Measurements from ENCODE around the gene PAPSS1.
"Not testable (repeated sequence)": the region's sequence is repeated elsewhere in the genome, so short reads cannot be mapped to it uniquely, and the experiment has no call there.

The PAPSS1 gene

DNA sequence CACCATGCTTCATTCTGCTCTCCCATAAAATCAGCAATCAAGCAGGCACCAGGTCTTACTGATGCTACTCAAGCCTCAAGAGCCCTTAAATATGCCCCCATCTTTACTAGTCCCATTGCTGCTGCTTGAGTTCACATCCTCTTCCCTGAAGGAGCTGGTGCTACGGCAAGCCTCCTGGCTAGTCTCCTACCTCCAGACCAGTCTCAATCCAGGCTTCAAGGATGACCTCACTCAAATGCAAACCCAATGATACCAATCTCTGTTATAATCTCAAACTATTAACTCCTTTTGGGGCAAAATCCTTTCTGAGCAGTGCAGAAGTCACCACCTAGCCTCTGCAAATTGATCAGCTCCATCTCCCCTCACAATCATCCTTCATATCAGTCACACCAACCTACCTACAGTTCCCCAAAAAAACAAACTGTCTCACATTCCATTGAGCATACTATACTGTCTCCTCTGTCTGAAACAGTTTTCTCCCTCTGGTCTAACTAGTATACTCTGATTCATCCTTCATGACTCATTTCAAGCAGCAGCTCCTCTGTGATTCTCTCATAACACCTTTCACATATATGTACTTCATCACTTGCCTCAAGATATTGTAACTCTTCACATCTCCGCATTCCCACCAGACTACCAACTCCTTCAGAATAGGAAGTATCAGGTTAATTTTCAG, 30.0 kb downstream of the PAPSS1 start:
- no peak for DNase-seq (ENCODE audit: low read depth)

DNA sequence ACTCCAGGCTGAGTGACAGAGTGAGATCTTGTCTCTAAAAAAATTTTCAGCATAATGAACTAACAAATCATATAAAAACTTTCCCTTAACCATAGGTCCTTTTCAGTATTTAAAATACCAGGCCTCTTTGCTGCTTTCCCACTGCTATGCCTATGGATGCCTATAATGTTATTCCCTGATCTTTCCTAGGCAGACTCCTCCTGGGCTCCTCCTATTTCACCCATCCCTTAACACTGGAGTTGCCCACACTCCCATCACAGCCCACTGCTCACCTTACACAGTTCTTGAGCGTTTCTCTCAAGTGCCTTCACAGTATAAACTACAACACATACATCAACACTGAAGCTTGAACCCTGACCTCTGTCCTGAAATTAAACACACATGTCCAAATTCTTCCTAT, 31.6 kb downstream of the PAPSS1 start:
- DNase-seq (ENCODE audit: low read depth) = no peak

DNA sequence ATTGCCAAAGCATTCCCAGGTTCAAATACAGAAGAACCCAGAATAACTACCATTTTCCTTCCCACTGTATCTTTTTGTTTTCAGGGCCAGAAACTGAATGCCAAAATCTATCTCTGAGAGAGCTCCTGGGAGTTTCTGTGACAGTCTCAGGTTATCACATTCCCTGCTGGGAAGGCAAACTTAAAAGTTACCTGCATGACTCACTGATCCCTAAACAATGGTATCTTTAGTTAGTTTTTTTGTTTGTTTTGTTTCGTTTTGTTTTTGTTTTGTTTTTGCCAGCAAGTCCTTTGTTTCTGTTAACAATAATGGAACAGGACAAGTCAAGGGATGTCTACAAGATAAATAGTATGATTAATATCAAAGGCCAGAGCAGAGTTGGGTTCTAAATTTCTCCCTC, 34.3 kb downstream of the PAPSS1 start:
- no peak for DNase-seq (ENCODE audit: low read depth)

DNA sequence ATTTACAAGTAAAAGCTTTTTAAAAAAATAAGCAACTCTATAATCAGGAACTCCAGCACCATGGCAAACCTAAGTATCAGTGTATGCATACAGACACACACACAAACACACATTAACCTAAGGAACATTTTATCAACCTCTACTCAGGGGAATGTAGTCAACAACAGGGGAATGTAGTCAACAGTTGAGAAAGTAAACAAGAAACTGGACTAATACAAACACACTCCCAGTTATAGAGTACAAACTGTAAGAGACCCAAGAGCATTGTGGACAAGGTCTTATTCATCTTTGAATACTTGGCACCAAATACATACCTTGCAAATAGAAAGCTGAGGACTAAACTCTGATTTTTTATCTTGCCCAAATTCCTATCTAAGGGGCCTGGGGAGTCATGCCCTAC, 36.2 kb downstream of the PAPSS1 start:
- no peak for DNase-seq (ENCODE audit: low read depth)

DNA sequence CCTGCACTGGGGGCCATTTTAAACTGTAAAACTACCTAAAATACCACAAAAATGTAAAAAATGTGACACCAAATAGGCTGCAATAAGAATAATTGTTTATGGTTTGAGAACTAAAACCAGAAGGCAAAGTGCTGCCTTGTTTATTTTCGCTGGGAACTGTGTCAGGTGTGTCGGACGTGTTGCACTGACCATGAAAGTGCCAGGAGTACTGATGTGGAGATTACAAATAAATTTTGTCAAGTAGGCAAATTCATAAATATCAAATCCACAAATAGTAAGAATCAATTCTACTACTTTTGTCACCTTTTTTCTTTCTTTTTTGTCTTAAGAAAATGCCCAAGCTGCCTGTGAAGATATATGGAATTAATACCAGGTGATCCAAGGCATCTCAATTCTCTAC, 37.7 kb downstream of the PAPSS1 start:
- DNase-seq (ENCODE audit: low read depth) = no peak

DNA sequence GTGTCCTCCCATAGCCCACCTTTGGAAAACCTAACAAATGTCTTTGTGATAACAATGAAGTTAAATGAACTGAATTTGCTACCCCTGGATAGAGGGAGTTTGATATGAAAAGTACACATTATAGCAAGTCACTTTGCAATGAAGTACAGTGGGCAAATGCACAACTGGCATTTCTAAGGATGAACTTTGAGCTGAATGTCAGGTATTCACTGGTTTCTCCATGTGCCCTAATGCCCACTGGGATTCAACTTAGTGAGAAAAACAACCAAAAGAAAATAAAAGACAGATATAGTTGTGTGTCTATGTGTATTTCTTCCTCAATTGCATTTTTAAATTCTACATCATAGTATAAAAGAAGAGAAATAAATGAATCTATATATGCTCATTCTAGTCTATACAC, 51.0 kb downstream of the PAPSS1 start:
- DNase-seq (ENCODE audit: low read depth) = no peak

DNA sequence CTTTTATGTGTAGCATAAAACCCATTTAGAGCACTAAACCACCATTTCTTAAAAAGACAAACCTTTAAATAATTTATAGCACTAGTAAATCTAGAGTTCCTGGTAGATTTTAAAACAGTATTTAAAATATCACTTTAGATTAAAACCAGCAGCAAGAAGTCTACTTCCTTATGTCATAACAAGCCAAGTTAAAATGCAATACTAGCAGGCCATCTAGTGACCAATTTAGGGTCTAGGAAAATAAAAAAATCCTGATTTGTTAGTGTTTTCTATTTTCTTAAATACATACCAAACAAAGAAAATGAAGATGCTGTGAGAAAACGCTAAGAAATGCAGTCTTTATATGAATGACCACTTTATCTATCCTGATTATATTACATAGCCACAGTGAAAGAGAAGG, 53.9 kb downstream of the PAPSS1 start:
- no peak for DNase-seq (ENCODE audit: low read depth)

DNA sequence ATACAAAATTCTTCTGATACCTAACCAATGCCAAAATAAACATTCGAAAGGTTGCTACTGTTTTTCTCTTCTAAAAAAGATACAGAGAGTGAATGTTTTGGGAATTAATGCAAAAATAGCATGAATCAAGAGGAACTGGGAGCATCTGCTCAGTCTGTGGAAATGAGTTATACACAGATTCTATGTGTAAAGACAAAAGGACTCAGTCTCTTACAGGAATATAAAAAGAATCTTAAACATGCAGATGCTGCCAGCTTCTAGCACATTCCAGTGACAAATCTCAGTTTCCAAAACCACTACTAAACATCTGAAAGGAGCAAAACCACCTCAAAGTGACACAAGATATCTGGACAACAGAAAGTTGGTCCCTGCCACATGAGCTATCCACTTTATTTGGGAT, 55.0 kb downstream of the PAPSS1 start:
- DNase-seq (ENCODE audit: low read depth) = no peak

DNA sequence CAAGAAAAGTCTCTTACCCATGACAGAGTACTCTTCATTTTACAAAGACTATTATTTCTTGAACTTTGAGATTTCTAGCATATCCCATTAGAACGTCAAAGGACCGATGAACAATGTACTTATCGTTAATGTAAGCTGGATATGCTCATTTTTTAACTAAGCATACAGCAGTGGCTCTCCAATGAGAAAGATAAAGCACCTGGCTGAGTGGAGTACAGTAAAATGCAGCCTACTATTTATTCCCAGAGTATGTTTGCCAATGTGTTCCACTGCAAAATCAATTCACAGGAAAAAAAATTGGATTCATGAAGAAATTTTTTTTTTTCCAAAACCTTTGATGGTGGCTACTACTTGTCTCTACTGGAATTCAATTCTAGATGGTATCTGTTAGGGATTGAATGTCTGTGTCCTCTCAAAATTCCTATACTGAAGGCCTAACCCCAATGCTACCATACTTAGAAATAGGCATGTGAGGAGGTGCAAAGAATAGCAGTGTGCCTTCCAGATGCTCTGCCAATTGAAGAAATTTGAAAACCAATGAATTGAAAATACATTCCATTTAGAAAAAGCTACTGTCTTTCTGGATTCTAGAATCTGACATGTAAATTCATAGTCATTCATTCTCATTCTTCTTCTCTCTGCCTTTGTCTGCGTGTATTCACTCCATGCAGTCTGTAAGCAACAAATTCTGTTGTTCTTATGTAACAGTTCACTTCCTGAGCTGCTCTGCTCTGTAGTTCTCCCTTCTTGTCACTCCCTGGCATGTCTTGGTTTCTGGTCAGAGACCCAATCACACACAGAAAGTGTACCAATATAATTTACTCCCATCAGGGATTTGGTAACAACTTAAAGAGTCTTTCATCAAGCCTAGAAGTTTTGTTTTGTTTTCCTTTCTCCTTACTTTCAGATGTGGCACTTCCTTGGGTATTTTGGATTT, 61.4 kb downstream of the PAPSS1 start:
- DNase-seq (ENCODE audit: low read depth) = no peak

DNA sequence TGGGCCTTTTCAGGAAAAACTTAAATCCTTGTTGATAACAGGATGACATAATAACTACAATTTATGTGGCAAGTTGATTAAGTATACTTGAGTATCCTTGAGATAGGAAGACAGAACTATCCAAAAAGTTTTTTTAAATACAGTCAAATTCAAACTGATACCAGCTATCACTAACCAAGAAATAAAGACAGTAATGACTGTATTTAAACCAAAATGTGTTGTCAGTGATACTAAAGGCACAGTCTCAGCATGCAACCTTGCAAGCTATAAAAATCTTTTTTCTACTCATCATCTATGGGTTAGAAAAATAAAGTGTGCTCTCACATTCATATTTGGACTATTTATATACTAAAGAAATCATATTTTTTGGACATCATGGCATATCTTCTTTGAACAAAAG, 64.7 kb downstream of the PAPSS1 start:
- DNase-seq (ENCODE audit: low read depth) = no peak

DNA sequence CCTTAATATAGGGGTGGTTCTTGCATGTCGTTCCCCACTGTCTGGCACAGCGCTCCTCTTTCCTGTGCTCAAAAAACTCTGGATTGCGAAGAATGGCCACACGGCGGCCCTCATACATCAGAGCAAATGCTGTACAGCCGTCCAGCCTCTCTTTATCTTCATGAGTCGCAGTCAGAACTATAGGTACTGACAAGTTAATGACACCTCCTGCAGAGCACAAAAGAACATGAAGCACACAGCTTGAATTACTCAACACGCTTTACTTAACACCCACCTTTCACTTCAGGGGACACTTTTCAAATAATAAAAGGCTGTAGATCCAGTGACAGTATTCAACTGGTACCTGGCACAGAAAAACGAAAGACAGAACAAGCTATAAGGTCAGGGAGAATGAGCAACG, 65.3 kb downstream of the PAPSS1 start:
- DNase-seq (ENCODE audit: low read depth) = no peak

DNA sequence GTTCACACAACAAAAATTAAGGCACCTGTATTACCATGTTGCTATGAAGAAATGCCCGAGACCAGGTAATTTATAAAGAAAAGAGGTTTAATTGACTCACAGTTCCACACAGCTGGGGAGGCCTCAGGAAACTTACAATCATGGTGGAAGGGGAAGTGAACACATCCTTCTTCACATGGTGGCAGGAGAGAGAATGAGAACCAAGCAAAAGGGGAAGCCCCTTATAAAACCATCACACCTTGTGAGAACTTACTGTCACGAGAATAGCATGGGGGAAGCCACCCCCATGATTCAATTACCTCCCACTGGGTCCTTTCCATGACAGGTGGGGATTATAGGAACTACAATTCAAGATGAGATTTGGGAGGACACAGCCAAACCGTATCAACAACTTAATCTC, 68.6 kb downstream of the PAPSS1 start:
- DNase-seq (ENCODE audit: low read depth) = not testable (repeated sequence)

DNA sequence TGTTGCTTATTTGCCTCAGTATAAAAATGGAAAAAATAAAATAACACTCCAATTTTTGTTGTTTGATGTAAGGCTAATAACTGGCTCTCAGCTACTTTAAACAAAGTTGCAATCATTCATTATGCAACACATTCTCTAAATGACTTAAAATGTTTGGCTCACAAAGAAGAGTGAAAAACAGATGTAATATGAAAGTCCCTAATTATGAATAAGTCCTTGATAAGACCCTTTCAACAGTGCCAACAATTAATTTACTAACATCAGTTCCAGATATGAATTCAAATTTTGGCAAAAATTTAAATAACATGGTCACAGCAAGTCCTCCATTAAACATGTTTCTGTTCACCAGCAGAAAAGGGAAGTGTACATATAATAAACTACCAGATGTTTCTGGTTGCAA, 69.8 kb downstream of the PAPSS1 start:
- DNase-seq (ENCODE audit: low read depth) = no peak

DNA sequence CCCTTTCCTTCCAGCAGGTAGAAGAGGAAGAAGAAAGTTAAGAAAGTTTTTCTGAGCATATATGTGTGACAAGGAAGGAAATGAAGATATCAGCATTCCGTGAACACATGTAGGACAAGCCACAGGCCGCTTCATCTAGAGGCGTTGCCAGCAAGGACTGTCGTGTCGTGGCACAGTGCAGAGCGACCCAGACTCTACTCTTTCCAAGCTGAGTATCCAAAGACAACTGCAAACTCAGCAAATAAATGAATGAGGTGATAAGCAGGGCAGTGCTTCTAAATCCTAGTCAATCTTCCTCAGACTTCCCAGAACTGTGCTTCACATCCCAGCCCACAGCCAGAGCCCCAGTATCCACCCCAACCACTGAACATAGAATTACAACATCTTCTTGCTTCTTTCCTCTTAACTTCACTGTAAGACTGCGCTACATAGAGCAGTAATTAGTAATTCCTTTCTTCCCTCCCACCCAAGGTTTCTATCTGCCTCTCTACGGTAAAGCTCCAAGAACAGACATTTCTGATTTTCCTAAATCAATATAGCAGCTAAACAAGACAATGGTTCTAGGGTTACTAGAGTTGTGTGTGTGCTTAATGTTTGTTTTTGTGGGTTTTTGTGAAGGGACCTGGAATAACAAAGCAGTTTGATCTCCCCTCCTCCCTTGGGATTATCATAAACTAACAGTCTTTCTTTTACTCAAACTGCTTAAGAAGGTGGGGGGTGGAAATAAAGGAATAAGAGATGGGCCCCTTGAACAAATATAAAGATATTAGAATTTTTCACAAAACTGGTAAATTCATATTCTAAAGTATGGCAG, 71.6 kb downstream of the PAPSS1 start:
- DNase-seq (ENCODE audit: low read depth) = no peak

DNA sequence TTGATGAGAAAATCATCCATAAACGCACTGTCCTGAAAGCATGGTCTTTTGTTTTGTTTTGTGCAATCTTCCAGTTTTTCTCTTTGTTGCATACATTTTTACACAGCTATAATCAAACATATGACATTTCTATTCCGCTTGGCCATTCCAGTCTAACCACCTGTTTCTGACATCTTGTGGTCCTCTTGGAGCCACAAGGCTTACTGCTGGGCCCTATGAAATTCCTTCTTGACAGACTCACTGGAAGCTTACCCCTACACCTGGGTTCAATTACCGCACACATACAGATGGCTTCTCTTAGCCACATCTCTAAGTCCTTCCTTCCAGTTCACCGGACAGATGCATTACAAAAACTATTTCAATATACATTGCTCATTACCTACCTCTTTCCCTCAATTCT, 72.4 kb downstream of the PAPSS1 start:
- DNase-seq (ENCODE audit: low read depth) = no peak

DNA sequence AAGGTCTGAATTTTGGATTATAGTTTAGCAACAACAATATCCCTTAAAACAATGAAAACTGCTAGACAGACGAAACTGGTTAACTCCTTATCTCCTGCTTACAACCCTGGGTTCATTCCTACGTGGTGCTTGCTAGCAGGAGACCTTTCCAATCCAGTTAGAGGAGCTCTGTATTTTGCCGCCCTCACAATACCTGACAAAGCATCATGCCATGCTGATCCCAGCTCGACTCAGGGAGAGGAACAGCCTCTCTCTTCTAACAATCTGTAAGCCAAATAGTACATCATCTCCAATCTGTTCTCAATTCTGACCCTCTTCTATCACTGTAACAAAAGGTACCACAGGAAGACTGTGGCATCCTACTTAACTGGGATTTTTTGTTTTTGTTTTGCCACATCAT, 74.4 kb downstream of the PAPSS1 start:
- DNase-seq (ENCODE audit: low read depth) = no peak

DNA sequence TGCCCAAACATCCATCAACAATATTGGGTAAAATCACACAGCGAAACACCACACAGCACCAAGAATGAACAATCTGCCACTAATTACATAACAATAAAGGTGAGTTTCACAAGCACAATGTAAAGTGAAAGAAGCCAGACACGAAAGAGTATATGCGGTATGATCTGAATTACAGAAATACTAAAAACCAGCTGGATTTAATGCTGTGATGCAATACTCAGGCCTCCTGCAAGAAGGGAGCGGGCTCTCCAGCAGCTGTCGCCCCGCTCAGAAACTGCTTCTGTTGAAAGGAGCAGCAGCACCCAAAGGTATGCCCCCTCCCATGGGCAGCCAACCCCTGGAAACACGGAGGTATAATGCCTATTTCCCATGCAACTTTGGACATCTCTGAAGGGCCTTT, 77.0 kb downstream of the PAPSS1 start:
- DNase-seq (ENCODE audit: low read depth) = no peak

DNA sequence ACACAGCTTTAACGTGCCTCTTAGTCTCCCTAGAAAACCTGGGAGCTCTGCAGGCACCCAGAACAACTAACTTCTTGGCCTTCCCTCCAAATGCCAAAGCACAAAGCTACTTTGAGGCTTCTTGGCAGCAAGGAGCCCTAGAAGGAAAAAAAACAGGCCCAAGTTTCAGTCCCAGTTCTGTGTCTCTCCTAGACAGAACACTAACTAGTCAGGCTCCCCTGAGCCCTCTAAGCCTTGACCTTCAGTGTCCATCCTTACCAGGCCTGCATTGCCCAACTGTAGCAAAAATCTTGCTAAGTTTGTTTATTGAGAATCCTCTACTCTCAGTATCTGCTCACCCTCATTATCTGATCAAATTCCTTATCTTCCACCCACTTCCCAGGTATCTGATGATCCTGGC, 79.2 kb downstream of the PAPSS1 start:
- DNase-seq (ENCODE audit: low read depth) = no peak

DNA sequence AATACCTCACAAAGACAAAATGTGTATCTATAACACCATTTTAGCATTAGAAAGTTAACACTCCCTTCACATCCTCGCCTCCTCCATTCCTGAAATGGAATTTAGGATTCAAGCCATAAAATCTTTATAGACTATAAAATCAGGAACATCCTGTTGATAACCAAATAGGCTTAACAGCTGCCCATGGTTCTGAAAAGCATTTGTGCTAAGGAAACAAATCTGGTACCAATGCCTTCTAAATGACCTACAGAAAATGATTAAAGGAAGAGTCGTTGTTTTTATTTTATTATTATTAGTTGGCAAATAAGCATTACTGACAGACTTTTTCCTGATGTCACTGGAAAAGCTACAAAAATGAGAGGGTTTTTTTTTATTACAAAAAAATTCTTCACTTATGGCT, 79.8 kb downstream of the PAPSS1 start:
- no peak for DNase-seq (ENCODE audit: low read depth)

DNA sequence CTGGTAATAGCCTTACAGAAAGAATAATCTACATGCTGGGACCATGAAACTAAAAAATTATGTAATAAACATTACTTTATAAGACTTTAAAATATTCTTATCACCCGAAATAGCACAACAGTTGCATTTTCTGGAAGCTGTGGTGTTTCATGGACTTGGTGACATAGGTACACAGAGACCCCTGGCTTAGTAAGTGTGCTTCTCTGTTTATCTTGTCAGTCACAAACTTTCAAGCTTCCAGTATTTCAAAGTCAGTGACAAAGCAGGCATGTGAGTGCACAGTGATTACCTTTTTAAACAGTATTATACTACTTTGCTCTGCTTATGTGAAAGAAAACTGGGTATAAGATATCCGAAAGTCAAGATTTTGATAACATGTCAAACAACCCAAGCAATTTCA, 84.3 kb downstream of the PAPSS1 start:
- no peak for DNase-seq (ENCODE audit: low read depth)

DNA sequence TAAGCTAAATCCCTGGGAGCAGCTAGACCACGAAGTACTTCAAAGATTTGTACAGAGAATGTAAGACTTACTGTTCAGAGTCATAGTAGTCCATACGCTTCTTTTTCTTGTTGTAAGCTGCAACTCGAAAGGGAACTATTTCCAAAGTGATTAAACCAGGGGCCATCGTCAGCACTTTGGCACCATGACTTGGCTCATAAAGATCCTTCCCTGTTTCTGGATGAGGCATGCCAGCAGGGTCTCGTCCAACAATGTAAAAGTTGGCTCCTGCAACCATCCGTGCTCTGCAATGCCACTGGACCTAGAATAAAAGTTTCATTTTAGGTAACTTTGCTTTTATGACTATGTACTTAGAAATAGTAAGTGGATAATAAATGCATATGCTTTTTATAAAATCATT, 88.5 kb downstream of the PAPSS1 start:
- DNase-seq (ENCODE audit: low read depth) = no peak

DNA sequence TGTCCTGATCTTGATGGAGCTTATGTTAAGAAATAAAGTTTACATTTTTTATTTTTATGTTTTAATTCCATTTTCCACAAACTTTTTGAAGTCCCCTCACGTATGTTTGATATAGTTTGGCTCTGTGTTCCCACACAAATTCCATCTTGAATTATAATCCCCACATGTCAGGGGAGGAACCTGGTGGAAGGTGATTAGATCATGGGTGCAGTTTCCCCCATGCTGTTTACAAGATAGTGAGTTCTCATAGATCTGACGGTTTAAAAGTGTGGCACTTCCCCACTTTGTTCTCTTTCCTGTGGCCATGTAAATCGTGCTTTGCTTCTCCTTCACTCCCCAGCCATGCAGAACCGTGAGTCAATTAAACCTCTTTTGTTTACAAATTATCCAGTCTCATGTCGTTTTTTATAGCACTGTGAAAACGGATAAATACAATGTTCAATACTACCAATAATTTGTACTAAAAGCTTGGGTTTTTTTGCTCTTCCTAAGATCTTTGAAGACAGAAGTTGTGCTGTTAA, 89.8 kb downstream of the PAPSS1 start:
- no peak for DNase-seq (ENCODE audit: low read depth)

DNA sequence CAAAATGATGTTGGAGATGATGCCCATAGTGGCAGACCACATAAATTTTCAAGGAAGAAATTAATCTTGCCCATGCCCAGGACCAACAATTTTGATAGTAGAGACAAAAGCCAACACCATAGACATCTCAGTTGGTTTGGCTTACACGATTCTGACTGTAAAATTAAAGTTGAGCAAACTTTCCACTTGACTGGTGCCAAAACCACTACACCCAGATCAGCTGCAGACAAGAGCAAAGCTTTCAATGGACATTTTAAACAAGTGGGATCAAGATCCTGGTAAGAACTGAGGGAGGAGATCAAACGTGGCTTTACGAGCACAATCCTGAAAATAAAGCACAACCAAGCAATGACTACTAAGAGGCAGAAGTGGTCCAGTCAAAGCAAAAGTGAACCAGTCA, 90.7 kb downstream of the PAPSS1 start:
- no peak for DNase-seq (ENCODE audit: low read depth)
